ENCODE results near the gene RASL10B. TPM values are rescaled to one million over a fixed set of nuclear protein-coding genes. Genes with fewer than 3 reads are reported as not detected.

The RASL10B gene, protein sequence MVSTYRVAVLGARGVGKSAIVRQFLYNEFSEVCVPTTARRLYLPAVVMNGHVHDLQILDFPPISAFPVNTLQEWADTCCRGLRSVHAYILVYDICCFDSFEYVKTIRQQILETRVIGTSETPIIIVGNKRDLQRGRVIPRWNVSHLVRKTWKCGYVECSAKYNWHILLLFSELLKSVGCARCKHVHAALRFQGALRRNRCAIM
- total RNA-seq: 10 to 100 TPM in 1 of 4 donors, 1 to 10 TPM in 3; 5.3 to 10.1 (median 6.9) TPM
- 10 to 100 TPM in 1 of 3 donors, 1 to 10 TPM in 2; 3.4 to 10.7 (median 6.6) TPM for polyA plus RNA-seq
- long read RNA-seq, donor 1, transcript RASL10B-201 (4 exons, 3,205 nt): major isoform, 11 of 20 reads
- long read RNA-seq, donor 1, partial matches to known transcripts: 2 of 20 reads
- long read RNA-seq, donor 1, other reads (novel, unspliced or antisense): 7 of 20 reads
- long read RNA-seq, donor 2, transcript RASL10B-201 (4 exons, 3,205 nt): major isoform, 14 of 20 reads
- long read RNA-seq, donor 2, partial matches to known transcripts: 2 of 20 reads
- long read RNA-seq, donor 2, other reads (novel, unspliced or antisense): 4 of 20 reads

DNA sequence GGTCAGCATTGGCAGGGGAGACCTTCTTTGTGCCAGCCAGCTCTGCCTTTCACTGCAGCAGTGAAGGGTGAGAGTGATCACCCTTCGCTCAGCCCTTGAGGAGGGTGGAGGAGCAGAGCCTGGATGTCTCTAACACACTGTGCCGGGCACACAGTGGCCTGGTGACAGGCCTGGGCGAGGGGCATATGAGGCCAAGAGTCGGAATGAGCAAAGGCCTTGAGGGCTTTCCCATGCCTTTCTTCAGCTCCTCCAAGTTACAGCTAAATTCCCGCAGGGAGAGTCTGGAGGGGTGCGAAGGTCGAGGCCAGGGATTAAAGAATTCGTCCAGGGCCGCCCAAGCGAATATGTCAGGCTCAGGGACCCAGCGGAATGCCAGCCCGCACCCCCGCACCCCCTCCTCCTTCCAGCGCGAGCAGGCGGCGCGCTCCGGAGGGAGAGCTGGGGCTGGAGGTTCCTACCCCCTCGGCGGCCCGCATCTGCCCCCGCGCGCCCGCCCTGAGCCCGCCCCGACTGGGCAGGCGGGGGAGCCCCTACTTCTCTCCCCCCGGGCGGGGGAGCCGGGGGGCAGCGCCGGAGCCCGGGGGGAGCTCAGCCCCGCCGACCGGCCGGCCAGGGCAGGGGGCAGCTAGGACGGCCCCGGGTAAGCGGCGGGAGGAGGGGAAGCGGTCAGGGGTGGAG lies at the start of gene RASL10B:
TSS of gene RASL10B (plus strand) at position 401 of the 678 bp plus-strand sequence. CDS start 3,546 bp downstream, outside the sequence.
- WGBS, 3 donors: 3 to 7% (median 6%) methylated on average over 20 to 44 of the region's 44 CpGs
- peaks cover 11% of the 10 kb centered on the region for H3K4me1 ChIP-seq
- intact Hi-C loops (cut with DNase I): no loop called here
- H3K4me3 ChIP-seq: peak within 1 kb of the TSS; percentile 68
- TF ChIP-seq, protein P1, sequence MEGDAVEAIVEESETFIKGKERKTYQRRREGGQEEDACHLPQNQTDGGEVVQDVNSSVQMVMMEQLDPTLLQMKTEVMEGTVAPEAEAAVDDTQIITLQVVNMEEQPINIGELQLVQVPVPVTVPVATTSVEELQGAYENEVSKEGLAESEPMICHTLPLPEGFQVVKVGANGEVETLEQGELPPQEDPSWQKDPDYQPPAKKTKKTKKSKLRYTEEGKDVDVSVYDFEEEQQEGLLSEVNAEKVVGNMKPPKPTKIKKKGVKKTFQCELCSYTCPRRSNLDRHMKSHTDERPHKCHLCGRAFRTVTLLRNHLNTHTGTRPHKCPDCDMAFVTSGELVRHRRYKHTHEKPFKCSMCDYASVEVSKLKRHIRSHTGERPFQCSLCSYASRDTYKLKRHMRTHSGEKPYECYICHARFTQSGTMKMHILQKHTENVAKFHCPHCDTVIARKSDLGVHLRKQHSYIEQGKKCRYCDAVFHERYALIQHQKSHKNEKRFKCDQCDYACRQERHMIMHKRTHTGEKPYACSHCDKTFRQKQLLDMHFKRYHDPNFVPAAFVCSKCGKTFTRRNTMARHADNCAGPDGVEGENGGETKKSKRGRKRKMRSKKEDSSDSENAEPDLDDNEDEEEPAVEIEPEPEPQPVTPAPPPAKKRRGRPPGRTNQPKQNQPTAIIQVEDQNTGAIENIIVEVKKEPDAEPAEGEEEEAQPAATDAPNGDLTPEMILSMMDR (IDR thresholded peaks at IDR 0.05): no peak
- H3K9me3 ChIP-seq: no peaks in the 10 kb centered on the region
- H3K27ac ChIP-seq: peak within 1 kb of the TSS; percentile 47
- DNase-seq (peak; percentile 68 to 78), ATAC-seq (peak; percentile 73 to 92 (median 83))
- no peaks in the 10 kb centered on the region for H3K36me3 ChIP-seq (ENCODE audit: insufficient read depth in 1 of 2, low read depth in 1 of 2)
- H3K27me3 ChIP-seq (ENCODE audit: insufficient read depth in 3 of 3, low read length in 2 of 3): no peaks in the 10 kb centered on the region

DNA sequence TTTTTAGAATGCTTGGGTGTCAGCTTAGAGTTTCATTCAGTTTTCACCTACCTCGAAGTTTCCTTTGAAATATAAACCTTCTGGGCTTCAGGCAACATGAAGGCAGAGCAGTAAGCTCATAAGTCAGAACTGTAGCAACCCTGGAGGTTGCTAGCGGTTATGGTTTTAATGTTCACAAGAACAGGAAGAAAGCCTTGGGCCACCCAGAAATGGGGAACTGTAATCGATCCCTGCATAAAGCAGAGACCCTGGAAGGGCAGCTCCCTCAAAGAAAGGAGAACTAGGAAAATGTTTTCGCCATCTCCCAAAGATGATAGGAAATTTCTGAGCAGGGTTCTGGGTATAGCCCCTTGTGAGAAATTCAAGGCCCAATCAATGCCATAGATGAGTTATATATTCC lies 47.8 kb upstream of the RASL10B start:
- no peaks in the 10 kb centered on the region for H3K27me3 ChIP-seq (ENCODE audit: insufficient read depth in 3 of 3, low read length in 2 of 3)
- H3K36me3 ChIP-seq (ENCODE audit: insufficient read depth in 1 of 2, low read depth in 1 of 2): peaks cover 0 to 91% of the 10 kb centered on the region in 2 donors
- TF ChIP-seq, protein P1 (IDR thresholded peaks at IDR 0.05): no peak
- DNase-seq (no peak), ATAC-seq (no peak)
- intact Hi-C loops (cut with DNase I): no loop called here
- H3K4me3 ChIP-seq: no peak overlapping the region
- H3K9me3 ChIP-seq: no peaks in the 10 kb centered on the region
- no peaks in the 10 kb centered on the region for H3K4me1 ChIP-seq
- 57 to 72% (median 67%) methylated on average over 4 of the region's 4 CpGs for WGBS, 3 donors
- H3K27ac ChIP-seq: no peak overlapping the region

- Histone ChIP-seq H3K4me1 (no peaks in the 10 kb centered on the region), H3K27ac (no peak overlapping the region), H3K9me3 (no peaks in the 10 kb centered on the region), H3K27me3 (ENCODE audit: insufficient read depth in 3 of 3, low read length in 2 of 3) (no peaks in the 10 kb centered on the region), H3K4me3 (no peak overlapping the region), H3K36me3 (ENCODE audit: insufficient read depth in 1 of 2, low read depth in 1 of 2) (peaks cover 0 to 98% of the 10 kb centered on the region in 2 donors)
- TF ChIP-seq, protein P1 (IDR thresholded peaks at IDR 0.05): no peak
- intact Hi-C loops (cut with DNase I): no loop called here
- WGBS, 3 donors: 61 to 88% (median 62%) methylated on average over 2 of the region's 2 CpGs
- DNase-seq (no peak), ATAC-seq (peak in 2 of 4 donors; percentile 21 to 30)
Observed at GRCh38 chr17:35684055-35684802, 47.2 kb upstream of the RASL10B start.

DNA sequence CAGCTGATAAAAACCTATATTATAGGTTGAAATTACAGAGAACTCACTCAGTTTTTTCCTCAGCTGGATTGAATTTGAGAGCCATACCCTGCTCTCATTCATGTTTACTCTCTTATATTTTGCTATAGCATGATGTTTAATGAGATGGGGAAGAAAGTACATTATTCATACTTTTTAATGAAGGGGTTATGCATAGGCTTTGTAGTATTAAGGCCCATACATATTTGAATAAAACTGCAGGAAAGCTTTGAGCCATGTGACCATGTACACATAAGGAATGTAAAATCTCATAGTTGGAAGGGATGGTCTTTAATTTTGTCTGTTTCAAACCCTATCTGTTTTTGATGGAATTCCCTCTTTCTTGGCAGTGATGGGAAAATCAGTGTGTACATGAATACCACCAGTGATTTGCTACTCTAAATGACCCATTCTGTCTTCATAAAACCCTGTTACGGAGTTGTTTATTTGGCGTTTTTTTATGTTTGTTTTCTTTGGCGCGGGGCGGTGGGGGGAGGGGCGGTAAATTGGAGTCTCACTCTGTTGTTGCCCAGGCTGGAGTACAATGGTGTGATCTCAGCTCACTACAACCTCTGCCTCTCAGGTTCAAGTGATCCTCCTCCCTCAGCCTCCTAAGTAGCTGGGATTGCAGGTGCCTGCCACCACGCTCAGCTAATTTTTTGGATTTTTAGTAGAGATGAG lies 38.8 kb upstream of the RASL10B start:
- 80 to 89% (median 83%) methylated on average over 7 of the region's 7 CpGs for WGBS, 3 donors
- H3K4me3 ChIP-seq: no peak overlapping the region
- H3K27me3 ChIP-seq (ENCODE audit: insufficient read depth in 3 of 3, low read length in 2 of 3): no peaks in the 10 kb centered on the region
- H3K9me3 ChIP-seq: no peaks in the 10 kb centered on the region
- ATAC-seq (no peak), DNase-seq (no peak)
- peaks cover 4% of the 10 kb centered on the region for H3K4me1 ChIP-seq
- H3K36me3 ChIP-seq (ENCODE audit: insufficient read depth in 1 of 2, low read depth in 1 of 2): peaks cover 0 to 66% of the 10 kb centered on the region in 2 donors
- intact Hi-C loops (cut with DNase I): no loop called here
- TF ChIP-seq, protein P1 (IDR thresholded peaks at IDR 0.05): no peak
- H3K27ac ChIP-seq: no peak overlapping the region
